ENCODE results near the gene ITPR1.

ITPR1 gene

DNA sequence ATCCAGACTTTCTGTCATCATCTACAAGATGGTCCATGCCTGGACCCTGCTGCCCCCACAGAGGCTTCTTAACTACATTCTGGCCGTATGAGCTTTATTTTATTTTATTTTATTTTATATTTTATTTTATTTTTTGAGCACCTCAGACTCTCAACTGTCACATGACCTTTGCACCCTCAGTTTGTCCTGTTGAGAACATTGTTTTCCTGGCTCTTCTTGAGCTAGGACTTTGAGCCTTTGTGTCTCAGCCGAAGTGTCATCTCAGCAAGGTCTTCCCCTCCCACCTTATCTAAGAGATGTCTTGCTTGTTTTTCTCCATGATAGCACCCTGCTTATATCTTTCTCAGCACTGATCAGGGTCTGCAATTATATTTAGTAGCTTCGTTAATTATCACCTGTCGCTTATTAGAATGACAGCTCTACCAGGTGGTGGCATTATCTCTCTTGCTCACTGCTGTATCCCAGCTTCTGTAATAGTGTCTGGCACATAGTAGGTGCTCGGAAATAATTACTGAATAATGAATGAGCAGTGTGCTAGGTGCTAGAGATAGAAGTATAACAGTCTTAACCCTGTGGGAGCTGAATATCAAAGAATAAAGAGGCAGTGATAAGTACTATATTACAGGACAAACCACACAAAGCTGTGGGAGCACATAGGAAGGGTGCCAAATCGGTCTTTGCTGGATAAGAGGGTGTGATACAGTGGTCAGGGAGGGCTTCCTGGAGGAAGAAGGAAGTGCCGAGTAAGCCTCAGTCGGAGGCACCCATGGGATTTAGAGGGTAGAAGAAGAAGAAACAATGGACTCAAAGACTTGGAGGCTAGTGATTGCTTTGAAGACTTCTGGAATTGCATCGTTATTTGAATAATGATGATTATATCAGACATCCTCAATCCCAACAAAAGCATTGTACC is 136.2 kb downstream of the ITPR1 start:
- TF ChIP-seq, protein P1, sequence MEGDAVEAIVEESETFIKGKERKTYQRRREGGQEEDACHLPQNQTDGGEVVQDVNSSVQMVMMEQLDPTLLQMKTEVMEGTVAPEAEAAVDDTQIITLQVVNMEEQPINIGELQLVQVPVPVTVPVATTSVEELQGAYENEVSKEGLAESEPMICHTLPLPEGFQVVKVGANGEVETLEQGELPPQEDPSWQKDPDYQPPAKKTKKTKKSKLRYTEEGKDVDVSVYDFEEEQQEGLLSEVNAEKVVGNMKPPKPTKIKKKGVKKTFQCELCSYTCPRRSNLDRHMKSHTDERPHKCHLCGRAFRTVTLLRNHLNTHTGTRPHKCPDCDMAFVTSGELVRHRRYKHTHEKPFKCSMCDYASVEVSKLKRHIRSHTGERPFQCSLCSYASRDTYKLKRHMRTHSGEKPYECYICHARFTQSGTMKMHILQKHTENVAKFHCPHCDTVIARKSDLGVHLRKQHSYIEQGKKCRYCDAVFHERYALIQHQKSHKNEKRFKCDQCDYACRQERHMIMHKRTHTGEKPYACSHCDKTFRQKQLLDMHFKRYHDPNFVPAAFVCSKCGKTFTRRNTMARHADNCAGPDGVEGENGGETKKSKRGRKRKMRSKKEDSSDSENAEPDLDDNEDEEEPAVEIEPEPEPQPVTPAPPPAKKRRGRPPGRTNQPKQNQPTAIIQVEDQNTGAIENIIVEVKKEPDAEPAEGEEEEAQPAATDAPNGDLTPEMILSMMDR (conservative IDR thresholded peaks at IDR 0.05; ENCODE audit: control insufficient read depth, insufficient read depth, low read depth, low read length) = no peak
- no peak overlapping the region for H3K4me3 ChIP-seq (ENCODE audit: control insufficient read depth, low read depth, low read length)
- no peak for DNase-seq (ENCODE audit: low read depth)

DNA sequence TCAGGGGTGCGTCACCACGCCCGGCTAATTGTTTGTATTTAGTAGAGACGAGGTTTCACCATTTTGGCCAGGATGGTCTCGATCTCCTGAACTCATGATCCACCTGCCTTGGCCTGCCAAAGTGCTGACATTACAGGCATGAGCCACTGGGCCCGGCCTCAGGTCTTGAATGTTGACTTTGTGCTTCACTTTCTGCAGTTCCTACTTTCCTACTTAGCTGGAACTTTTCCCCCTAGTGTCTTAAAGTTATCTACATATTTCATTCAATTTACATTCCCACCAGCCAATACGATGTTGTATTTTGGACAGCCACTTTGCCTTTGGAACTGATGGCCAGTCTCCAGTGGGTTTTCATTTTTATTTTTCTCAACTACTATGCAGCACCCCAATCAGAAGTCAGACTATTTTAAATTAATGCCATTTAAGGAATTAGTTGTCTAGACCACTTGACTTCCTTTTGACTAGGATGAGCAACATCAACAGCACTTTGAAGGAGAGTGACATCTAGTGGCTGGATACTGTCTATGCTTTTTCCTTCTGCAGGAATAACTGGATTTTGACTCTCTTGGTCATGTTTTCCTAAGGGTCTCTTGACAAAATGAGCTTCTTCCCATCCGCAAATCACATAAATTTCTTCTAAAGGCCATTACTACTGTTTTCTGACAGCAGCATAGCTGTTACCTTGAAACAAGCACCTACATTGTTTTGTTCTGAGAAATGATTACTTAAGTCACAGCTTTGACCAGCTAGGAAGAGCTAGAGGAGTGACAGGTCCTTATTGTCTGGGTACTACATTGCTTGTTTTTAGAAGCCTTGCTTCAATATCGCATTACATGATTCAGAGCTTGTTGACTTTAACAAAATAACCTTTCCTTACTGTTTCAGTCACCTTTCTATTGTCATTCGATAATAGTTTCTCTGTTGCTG is 140.2 kb downstream of the ITPR1 start:
- H3K4me3 ChIP-seq (ENCODE audit: control insufficient read depth, low read depth, low read length) = no peak overlapping the region
- peak; percentile 73 for DNase-seq (ENCODE audit: low read depth)

DNA sequence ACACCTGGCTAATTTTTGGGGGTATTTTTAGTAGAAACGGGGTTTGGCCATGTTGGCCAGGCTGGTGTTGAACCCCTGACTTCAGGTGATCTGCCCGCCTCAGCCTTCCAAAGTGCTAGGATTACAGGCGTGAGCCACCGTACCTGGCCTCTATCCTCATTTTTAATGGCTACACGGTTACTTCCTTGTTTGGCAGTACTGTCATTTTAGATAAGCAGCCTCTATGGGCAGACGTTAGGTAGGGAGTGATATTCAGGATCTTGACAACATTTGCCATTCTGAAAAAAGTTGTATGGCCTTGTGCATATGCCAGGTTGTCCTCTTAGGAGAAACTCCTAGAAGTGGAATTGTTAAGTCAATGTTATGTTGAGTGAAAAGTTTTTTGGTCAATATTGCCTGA is 141.7 kb downstream of the ITPR1 start:
- no peak for DNase-seq (ENCODE audit: low read depth)
- H3K4me3 ChIP-seq (ENCODE audit: control insufficient read depth, low read depth, low read length) = no peak overlapping the region
- TF ChIP-seq, protein P1 (conservative IDR thresholded peaks at IDR 0.05; ENCODE audit: control insufficient read depth, insufficient read depth, low read depth, low read length) = no peak

More for the DNA sequence above, 140.2 kb downstream of the ITPR1 start:
- TF ChIP-seq, protein P1 (conservative IDR thresholded peaks at IDR 0.05; ENCODE audit: control insufficient read depth, insufficient read depth, low read depth, low read length) = peak; percentile 96

DNA sequence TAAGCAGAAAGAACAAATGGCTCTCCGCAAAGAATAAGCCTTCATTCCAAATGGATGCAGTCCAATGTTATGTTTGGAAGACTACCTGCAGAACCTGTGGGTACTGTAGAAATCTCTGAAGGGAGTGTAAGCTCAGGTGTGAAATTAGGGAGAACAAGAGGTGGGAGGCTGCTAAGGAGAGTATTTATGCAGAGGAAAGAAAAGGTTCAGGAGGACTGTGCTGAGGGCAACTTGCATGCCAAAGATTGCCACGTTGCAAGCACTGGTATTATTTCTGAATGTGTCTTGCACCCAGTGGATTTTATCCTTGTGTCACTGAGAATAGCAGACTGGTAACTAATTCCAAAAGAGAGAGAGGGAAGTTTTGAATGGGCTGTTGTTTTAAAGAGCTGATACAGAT is 144.1 kb downstream of the ITPR1 start:
- DNase-seq (ENCODE audit: low read depth) = no peak
- H3K4me3 ChIP-seq (ENCODE audit: control insufficient read depth, low read depth, low read length) = no peak overlapping the region
- TF ChIP-seq, protein P1 (conservative IDR thresholded peaks at IDR 0.05; ENCODE audit: control insufficient read depth, insufficient read depth, low read depth, low read length) = no peak

DNA sequence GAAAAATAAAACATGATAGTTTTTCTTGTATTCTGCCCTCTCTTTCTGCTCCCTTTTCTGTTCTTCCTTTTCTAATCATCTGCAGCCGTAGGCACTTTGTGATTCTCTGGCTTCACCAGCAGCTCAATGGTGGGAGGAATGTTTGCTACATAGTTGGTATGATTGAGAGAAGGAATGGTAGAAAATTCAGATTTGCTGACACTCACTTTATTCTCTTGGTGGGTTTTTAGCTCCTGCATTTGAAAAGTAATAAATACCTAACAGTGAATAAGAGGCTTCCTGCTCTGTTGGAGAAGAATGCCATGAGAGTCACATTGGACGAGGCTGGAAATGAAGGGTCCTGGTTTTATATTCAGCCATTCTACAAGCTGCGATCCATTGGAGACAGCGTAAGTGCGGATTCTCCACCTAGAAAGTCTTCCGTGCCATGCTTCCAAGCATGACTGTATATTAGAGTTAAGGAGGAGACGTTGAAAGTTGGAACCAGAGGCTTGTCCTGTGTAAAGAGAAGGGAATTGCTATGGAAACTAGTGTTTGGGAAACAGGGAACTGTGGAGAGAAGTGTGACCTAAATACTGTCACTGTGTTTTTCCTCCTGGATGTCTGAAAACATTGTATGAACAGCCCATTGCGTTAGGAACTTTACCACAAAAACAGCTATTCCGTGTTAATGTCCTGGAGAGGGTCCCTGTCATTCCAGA is 148.9 kb downstream of the ITPR1 start:
- DNase-seq (ENCODE audit: low read depth) = no peak
- TF ChIP-seq, protein P1 (conservative IDR thresholded peaks at IDR 0.05; ENCODE audit: control insufficient read depth, insufficient read depth, low read depth, low read length) = no peak
- H3K4me3 ChIP-seq (ENCODE audit: control insufficient read depth, low read depth, low read length) = no peak overlapping the region

DNA sequence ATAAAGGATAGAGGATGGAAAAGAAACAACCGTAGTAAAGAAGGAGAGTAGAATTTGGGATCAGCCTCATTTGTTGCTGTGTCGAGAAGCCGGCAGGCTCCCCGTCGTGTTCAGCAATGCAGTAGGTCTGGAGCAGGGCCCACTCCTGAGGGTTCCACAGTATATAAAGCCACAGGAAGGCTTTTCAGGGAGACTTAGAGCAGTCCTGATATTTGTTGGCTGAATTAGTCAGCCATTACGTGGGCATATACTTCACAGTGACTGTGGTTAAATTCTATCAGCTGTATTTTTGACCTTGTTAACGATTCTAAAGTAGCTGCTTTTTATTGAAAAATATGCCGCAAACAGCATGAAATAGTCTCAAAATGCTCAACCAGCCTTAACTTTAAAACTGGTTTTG is 149.5 kb downstream of the ITPR1 start:
- no peak overlapping the region for H3K4me3 ChIP-seq (ENCODE audit: control insufficient read depth, low read depth, low read length)
- TF ChIP-seq, protein P1 (conservative IDR thresholded peaks at IDR 0.05; ENCODE audit: control insufficient read depth, insufficient read depth, low read depth, low read length) = no peak
- DNase-seq (ENCODE audit: low read depth) = no peak
